HCEC 1CT (cell line): ENCODE data around the gene PGM5.
"Not testable (repeated sequence)": the region's sequence is repeated elsewhere in the genome, so short reads cannot be mapped to it uniquely, and the experiment has no call there.

Source experiments
- DNase-seq: peaks from one replicate; pipeline ENCODE4 v3.0.0-alpha.2; 2017

Gene PGM5

DNA sequence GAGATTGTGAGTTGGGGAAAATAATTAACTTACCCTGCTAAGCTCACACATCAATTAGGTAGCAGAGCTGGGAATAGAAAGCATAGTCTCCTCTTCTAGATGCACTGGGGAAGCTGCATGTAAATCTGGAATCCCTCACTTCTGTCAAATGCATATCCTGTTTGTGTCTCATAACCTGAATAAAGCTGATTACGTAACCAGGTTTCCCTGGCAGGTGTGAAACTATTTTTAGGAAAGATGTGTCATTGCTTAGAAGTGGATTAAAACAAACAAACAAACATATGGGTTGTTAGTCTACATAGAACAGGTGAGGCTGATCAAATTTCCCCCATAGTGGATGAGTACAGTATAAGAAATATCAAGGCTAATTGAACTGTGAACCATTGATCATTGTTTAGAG, 27.5 kb downstream of the PGM5 start:
- not testable (repeated sequence) for DNase-seq

DNA sequence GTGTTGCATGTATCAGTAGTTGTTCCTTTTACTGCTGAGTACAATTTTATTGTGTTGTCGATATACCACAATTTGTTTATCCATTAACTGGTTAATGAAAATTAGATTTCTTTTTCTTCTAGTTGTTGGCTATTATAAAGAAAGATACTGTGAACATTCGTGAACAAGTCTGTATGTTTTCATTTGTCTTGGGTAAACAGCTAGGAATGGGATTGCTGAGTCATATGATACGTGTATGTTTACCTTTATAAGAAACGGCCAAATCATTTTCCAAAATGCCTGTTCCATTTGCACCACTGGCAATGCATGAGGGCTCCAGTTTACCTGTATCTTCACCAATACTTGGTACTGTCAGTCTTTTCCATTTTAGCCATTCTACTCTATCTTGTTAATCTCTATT, 33.1 kb downstream of the PGM5 start:
- DNase-seq: not testable (repeated sequence)

DNA sequence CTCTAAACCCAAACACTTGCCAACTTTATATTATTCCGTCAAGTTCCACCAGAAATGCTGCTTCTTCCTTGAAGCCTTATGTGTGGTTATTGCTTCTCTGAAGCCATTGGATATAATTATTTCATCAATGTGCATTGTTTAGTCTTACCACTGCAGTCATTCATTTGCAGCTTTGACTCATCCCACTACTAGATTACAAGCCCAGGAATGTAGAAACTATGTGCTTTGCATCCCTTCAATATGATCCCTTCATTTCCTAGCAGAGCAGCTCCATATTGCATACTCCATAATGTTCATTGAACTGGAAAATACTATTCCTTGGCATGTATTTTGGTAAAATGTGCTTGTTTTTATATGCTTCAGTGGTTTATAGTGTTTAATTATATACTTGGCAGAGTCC, 34.3 kb downstream of the PGM5 start:
- not testable (repeated sequence) for DNase-seq

DNA sequence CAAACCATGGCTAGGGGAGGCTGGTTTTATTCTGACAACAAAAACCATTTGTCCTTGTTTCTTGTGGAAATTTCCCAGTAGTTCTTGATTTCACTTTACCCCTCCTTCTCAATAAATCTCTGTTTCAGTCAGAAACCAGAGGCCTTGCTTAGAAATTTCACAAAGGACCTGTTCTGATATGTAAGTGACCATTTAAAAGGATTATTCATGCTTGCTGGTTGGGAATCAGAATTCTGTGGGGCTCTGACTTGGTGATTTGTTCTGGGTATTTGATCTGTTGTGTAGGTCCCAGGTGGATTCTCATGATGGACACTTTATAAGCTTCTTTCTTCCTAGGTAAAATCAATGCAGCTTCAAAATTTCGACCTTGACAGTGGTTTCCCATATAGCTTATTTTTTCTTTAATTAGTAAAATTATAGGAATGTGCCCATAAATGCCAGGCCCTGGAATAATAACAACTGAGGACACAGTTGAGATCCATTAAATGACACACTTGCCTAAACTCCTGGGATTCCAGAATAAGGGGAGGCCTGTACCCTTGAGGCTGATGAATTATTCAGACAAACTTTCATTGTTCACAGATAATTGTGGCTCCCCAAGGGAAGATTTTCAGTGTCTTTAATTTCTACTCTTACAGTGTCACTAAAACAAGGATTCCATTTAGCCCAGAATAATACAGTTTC, 40.1 kb downstream of the PGM5 start:
- not testable (repeated sequence) for DNase-seq

DNA sequence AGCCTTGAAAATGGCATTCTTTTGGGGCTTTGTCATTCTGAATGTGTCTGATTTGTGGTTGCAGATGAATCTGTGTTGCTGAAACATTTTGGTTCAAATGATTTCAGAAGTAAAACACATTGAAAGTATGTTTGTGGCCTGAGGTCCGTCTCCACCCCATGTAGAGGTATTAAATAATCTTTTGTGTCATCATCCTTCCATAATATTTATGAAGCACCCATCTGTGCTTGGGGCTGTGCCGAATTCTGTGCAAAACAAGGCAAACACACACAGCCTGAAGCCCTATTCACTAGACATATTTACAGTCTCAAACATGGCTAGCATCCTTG, 40.6 kb downstream of the PGM5 start:
- peak; percentile 58 for DNase-seq

DNA sequence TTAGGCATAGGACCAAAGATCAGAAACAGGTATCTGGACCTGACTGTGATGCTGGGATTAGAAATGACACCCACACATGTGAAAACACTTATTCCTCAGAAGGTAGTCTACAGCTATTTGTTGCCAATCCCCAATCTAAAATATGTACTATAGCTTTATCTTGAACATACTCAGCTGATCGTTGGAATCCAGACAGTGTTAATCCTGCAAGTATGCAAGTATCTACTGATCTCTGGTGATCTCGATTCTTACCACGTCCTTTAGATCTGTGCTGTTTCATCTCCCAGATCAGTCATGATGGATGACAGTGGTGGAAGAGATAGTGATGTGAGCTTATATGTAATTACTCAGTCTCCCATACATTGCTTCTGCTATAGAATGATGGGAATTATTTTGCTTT, 41.4 kb downstream of the PGM5 start:
- DNase-seq: not testable (repeated sequence)

DNA sequence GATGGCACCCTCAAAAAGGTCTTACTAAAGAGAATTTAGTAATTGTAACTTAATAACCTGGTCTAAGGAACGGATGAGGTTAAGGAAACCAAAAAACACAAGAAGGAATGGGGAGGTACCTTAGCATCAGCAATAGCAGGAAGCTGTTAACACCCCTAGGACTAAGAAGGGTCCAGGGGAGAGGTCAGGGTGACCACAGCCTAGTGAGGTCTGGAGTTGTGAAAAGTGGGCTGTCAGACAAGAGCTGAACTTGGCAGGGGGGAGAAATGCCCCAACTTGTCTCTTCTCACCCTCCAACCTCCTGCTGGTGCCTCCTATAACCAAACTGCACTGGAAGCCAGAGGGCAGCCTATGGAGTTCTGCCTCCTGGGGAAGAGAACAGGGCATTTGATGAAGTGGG, 41.9 kb downstream of the PGM5 start:
- DNase-seq: not testable (repeated sequence)

DNA sequence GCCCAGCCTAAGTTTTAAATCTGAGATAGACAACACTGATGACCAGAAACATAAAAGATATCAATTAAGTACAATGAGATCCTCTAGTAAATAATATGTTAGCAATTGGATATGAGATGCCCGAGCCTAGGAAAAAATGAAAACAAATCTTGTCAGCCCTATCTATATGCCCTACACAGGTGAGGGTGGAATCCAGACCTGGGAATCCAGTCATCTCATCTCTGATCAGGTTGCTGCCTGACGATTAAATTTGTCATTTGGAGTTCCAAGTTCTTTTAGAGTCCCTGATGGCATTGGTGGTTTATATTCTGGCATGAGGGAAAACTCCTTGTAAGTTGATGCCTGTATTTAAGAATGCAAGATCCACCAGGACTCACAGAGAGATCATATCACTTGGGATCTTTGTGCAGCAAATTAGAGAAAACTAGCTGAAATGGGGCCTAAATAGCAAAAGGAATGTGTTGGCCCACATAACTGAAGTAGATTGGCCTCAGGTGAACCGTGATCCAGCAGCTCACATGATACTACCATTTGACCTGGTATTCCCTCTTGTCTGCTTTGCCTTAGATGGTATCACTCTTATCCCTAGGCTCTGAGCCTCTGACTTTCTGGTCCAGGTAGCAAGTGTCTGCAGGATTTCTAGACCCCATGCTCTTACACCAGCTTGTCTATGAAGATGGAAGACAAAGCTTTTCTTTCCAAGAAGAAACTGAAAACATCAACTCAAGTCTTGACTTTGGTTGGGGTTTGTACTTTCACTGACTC, 48.2 kb downstream of the PGM5 start:
- not testable (repeated sequence) for DNase-seq

DNA sequence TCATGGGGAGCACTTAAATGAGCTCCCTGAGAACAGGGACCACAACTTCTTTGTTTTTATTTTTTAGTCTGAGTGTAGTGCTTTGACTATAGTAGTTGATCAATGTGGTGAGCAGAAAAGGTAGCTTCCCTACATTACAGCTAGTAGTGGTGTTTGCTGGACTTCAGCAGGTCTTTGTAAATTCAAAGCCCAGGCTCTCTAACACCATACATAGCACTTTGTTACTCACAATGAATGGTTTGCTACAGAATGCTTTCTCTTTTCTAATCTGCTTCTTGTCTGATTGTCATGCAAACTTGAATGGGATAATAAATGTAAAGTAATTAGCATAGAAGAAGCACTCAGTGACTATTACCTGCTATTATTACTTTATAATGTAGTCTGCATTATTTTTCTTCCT, 55.5 kb downstream of the PGM5 start:
- DNase-seq: not testable (repeated sequence)

DNA sequence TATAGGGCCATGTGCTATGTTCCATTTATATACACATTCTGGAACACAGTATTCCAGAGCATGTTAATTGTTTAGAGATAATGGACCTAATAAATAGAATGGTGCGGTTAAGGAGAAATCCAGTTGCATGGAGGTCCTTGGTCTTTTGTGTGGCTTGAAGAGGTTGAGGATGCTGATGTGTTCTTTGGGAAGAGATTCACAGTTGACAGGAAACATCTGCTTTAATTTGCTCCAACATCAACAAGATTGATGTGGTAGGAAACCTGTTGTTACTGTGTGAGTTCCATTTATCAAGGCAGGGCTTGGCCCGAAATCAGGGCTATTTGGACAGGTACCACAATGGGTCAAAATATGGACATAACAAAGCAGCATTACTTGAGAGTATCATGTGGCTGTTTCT, 56.3 kb downstream of the PGM5 start:
- not testable (repeated sequence) for DNase-seq

DNA sequence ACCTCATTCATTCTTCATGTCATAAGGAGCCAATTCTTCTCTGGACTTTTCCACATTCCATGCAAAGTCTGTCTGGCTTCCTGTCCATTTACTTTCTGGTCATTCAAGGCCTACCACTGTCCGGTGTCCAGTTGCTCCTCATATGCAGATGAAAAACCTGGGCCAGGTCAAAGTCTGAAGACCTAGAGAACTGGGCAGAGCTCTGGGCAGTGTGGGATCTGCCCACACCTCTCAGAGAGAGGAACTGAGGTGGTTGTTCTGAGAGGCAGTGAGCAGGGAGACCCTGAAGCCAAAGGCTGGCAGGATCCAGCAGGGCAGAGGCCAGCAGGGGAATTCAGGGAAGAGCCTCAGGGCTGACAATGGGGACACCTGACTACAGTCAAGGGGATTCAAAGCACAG, 58.7 kb downstream of the PGM5 start:
- DNase-seq: not testable (repeated sequence)

DNA sequence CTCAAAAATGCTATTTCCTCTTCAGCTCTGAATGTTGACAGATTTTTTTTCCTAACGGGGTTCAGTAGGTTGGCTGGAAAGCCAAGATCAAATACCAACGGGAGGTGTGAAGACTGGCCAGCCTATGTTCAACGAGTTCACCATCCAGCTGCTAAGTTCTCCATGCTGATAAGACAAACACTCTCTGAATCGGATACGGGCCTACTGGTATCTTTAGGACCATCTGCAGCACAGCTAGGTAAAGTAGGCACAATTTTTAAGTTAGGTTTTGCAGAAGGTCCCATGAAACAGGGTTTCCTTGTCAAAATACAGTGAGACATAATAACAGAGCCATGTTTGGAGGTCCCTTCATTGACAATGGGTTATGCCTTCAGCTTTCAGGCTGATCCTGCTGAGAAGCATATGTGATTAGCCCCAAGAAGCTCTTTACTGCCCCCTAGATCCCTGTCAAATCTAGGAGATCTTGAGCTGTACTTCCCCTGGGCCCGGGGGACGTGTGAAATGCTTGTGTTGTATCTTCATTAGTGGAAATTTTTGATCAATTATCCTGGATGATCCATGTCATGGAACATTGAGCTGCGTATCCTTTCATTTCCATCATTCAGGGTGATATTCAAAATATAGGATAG, 60.6 kb downstream of the PGM5 start:
- no peak for DNase-seq

DNA sequence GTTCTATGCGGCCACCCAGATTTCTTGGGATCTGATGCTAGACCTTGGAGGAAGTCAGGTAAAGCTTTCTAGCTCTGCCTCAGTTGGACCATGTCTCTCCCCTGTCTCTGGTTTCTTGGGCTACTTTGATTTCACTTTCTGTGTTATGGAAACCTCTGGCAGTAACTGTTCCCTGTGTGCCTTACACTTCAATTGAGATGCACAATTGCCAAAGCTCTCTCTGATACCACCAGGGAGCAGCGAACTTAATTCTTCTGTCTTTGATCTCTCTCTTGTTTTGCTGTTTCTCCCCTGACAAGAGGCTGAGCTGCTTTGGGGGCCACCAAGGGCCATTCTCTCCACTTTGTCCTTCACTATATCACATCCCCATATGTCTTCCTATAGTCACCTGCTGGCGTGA, 61.4 kb downstream of the PGM5 start:
- no peak for DNase-seq

DNA sequence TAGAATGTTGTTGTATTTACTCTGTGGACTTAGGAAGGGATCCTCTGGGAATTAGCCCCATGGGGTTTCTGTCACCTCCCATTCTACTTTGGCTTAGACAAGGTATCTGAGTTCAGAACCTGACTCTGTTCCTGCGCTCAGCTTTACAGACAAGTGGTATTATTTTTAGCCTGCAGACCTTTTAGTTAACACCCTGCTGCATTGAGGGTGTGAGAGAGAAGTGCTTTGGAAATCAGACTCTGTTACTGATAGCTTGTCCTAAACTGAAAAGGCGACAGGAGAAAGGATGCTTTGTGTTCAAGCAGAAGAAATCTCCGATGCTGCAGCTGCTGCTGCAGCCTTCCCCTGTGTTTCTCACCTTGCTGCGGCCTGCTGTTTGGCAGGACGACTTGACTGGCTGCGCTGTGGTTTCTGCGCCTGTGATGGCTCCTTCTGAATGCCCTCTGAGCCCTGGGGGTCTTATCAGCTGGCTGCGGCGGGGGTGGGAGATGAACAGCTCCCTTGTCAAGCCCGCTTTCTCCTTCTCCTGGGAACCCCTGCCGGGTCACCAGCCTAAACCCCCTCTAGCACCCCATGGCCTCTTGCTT, 61.9 kb downstream of the PGM5 start:
- DNase-seq: no peak

DNA sequence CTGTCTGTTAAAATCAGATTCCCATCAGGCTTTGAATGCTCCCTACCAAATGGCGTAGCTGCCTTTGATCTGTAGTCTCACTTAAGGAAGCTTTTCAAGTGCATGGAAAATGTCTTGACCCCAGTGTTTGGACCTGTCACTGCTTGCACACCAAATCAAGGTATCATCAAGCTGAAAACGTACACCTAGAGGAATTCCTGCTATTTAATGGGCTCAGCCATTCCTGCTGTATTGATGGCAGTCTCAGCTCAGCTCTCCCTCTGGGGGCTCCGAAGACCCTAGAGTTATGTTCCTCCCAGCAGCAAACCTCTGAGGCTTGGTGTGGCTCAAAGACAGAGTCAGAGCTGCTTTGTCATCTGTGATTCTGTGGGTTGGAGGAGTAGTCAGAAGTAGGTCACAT, 63.5 kb downstream of the PGM5 start:
- DNase-seq: no peak

DNA sequence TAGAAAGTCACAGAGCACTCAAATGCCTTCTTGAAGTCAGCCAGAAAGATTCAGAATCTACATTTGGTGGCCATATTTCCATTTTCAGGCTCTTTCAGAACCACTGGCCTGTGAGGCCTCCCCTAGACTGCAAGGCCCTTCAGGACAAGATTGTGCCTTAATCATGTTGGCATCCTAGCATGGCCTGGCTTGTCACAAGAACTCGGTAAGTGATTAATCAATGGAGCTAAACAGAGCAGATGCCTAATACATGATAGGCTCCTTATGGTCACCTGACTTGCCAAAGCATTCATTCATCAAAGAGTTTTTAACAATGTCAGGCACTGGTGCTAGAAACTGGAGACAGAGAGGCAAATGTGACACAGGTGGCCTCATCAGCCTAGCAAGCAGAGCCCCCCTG, 70.3 kb downstream of the PGM5 start:
- no peak for DNase-seq

DNA sequence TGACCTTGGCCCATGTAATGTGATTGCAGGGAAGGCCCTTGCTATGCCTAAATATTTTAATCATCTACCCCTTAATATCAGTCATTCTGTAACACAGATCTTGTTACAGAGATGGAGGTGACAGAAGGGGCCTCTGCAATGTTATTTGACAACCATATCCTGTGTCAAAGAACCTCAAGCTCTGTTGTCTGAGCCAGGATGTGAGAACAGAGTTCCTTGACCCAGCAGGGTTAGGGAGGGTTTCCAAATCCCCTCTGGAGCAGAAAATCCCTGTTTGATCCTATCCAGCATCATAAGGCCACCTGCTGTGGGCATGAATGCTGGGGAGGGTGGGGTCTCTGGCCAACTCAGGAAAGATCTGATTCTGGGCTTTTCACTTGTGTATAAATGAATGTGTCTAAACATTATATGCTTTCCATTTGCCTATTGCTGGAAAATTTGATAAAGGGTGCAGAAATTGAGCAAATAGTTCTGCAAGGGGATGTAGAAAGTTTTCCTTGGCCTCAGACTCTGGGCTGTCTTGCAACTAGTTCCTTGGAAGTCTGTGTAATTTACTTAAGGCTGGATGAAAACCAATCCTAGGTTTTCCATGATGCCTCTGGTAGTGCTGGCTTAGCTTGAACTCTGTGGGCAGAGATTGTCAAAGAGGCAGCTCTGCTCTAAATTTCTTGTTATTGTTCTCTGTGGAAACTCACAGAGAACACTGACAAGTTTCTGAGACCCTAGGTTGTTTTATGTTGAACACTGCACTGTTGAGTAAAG, 71.0 kb downstream of the PGM5 start:
- no peak for DNase-seq

DNA sequence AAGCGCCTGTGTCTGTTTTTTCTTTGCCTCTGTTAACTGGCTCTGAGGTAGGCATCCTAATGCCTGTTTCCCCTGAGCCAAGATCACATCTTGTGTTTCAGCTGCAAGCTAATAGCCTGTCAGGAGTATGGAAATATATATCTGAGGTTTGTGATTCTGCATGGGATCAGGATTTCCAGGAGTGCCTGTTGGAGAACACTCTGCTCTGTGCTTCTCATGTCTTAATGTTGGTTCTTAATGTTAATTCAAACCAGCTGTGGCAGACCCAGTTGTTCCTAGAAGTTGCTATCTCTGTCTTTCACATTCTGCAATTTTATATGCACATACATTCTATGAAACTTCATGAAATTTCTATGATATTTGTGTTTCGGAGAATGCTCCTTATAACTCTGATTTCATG, 72.1 kb downstream of the PGM5 start:
- DNase-seq: no peak

DNA sequence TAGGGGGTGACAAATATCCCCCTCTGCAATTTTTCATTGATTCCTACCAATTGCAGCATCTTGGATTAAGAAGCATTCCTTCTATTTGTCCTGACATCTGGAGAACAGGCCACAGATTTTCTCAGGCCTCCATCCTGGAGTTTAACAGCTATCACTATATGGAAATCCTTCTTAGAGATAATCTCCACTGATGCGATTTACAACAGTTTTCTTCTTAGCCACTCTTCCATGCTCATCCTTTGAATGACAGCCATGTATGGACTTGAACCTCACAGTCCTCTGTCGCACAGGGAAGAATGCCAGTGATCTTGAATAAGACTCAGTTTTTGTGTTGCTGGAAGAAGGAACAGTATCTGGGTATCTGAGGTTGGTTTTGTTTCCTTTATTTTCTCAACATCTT, 73.2 kb downstream of the PGM5 start:
- no peak for DNase-seq

DNA sequence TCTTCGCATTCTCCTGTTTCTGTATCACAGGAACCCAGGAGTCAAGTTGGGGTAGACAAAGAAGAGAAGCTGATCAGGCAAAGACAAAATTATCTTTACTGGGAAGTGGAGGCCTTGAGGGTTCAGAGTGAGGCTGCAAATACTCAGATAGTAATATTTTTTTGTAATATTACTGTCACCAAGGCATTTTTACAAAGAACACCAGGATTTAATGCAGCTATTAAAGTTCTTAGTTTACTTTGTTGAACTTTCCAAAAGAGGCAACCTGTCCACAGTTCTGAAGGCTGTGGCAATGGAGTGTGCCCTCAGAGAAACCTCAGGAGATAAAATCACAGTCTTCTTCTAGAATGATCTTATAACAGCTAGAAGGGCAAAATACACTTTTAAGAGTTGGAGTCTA, 74.9 kb downstream of the PGM5 start:
- DNase-seq: no peak

DNA sequence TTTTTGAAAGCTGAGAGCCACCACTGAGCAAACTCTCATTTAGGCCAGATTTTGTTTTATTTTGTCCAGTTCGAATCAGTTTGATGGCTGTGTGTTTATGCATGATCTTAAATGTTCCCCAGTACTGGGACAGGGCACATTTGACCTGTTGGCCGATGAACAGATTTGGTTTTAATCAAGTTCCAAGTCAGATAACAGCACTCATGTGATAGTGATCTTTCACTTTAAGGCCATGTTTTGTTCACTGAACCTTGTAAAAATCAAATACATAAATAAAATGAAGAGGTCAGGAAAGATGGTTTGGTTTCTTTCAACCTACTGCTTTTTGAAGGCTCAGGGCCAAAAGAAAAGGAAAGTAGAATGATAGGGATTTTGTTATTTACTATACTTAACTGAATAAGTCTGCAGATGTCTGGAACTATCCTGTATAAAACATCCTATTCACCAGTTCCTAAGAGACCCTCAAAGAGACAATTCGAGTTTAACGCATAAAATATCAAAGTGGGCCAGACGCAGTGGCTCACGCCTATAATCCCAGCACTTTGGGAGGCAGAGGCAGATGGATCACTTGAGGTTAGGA, 77.2 kb downstream of the PGM5 start:
- DNase-seq: no peak

DNA sequence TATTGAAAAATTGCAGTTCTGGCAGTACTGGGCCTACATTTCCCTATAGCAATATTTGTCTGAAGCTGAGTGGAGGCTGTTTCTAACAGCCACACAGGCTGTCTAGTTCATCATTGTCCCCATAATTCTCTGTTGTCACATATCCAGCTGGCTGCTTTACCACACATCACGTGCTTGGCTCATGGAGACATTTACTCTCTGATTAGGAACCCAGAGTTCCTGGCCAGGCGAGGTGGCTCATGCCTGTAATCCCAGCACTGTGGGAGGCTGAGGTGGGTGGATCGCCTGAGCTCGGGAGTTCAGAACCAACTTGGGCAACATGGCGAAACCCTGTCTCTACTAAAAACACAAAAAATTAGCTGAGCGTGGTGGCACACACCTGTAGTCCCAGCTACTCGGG, 81.4 kb downstream of the PGM5 start:
- DNase-seq: no peak

DNA sequence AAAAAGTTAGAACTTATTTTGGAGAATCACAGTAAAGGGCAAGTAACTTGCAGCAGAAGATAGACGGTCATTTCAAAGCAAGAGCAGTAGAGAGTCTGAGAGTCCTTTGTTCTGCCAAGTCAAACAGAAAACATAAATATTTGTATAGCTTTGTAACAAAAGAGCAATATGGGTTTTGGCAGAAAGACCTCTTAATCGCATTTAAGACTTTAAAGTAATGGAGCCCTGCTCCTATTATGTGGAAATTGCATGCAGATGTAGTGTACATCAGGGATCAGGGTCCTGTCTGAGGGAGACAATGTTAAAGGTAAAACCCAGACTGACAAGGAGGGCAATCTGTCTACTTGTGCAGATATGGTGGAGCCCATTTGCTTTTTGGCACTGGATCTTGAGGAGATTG, 87.2 kb downstream of the PGM5 start:
- no peak for DNase-seq
